ENCODE measurements around the gene CPHXL2. TPM values are rescaled to one million over a fixed set of nuclear protein-coding genes. Genes with fewer than 3 reads are reported as not detected.

Gene CPHXL2
- total RNA-seq, 1 experiment from 2014 or later = not detected

GRCh38 chr16:75626806-75627205 lies 50.0 kb downstream of the CPHXL2 start:
- DNase-seq (no peak), ATAC-seq (no peak)
- H3K9ac ChIP-seq (ENCODE audit: low read length) = no peak overlapping the region
- H3F3A ChIP-seq (ENCODE audit: low read length, unreplicated experiment) = no peaks in the 10 kb centered on the region
- peaks cover 37% of the 10 kb centered on the region for H3K36me3 ChIP-seq (ENCODE audit: low read depth, low read length)
- H3K9me3 ChIP-seq (ENCODE audit: low read length) = no peaks in the 10 kb centered on the region
- no TSS peak for BruUV-seq (replicated peaks)
- no peak overlapping the region for H2AFZ ChIP-seq (ENCODE audit: low read length)
- H3K4me3 ChIP-seq (ENCODE audit: low read length) = no peak overlapping the region
- H3K4me1 ChIP-seq (ENCODE audit: insufficient read depth, low read length) = 0 out of 2 replicates have a peak, but pooled peaks cover 6% of the 10 kb centered on the region
- intact Hi-C loops (cut with micrococcal nuclease) = no loop called here
- no peaks in the 10 kb centered on the region for H3K27me3 ChIP-seq (ENCODE audit: low read length)
- POLR2A ChIA-PET (ENCODE audit: unreplicated experiment) = interaction anchor here (0.6 kb wide), 1 partner anchor 21 kb away, joined by 5 read pairs; the partner anchor contains the start of genes KARS1 and TERF2IP
- CTCF ChIA-PET = no interaction called here
- H3K79me2 ChIP-seq (ENCODE audit: low read length) = peaks cover 11% of the 10 kb centered on the region
- no peak overlapping the region for H3K27ac ChIP-seq (ENCODE audit: low read length)
- no peaks in the 10 kb centered on the region for H3K9me2 ChIP-seq (replicated peaks; ENCODE audit: low read length)
- TF ChIP-seq CTCF (conservative IDR thresholded peaks at IDR 0.05; ENCODE audit: low read depth, low read length) (no peak), EZH2 (IDR thresholded peaks at IDR 0.05; ENCODE audit: low read length, unreplicated experiment) (no peak), EZH2phosphoT487 (IDR thresholded peaks at IDR 0.05; ENCODE audit: borderline replicate concordance, low read length) (no peak)
- no peak overlapping the region for H3K4me2 ChIP-seq (ENCODE audit: low read length)
- H4K20me1 ChIP-seq (ENCODE audit: low read length) = no peaks in the 10 kb centered on the region

GRCh38 chr16:75624921-75625334 lies 51.9 kb downstream of the CPHXL2 start:
- POLR2A ChIA-PET (ENCODE audit: unreplicated experiment) = no interaction called here
- Histone ChIP-seq H3K27me3 (ENCODE audit: low read length) (no peaks in the 10 kb centered on the region), H3K9me2 (replicated peaks; ENCODE audit: low read length) (no peaks in the 10 kb centered on the region), H2AFZ (ENCODE audit: low read length) (no peak overlapping the region), H3K27ac (ENCODE audit: low read length) (no peak overlapping the region), H3K4me3 (ENCODE audit: low read length) (no peak overlapping the region), H3K79me2 (ENCODE audit: low read length) (peaks cover 14% of the 10 kb centered on the region), H3K4me1 (ENCODE audit: insufficient read depth, low read length) (peaks cover 11% of the 10 kb centered on the region; the same call in 1 of the 2 replicates), H3K9ac (ENCODE audit: low read length) (no peak overlapping the region), H4K20me1 (ENCODE audit: low read length) (no peaks in the 10 kb centered on the region), H3F3A (ENCODE audit: low read length, unreplicated experiment) (no peaks in the 10 kb centered on the region), H3K36me3 (ENCODE audit: low read depth, low read length) (peaks cover 33% of the 10 kb centered on the region), H3K9me3 (ENCODE audit: low read length) (no peaks in the 10 kb centered on the region), H3K4me2 (ENCODE audit: low read length) (no peak overlapping the region)
- DNase-seq = no peak
- TF ChIP-seq CTCF (conservative IDR thresholded peaks at IDR 0.05; ENCODE audit: low read depth, low read length) = no peak
- TF ChIP-seq EZH2 (IDR thresholded peaks at IDR 0.05; ENCODE audit: low read length, unreplicated experiment) = no peak
- TF ChIP-seq EZH2phosphoT487 (IDR thresholded peaks at IDR 0.05; ENCODE audit: borderline replicate concordance, low read length) = no peak
- BruUV-seq (replicated peaks) = no TSS peak
- no peak for ATAC-seq
- CTCF ChIA-PET = no interaction called here
- intact Hi-C loops (cut with micrococcal nuclease) = loop anchor here (5.0 kb wide), 2 partner anchors 68 to 163 kb away; partner anchors contain the start of genes TMEM170A and TMEM231
